Stimulated activated CD4-positive, alpha-beta T cell treated with anti-CD3 and anti-CD28 coated beads, Interleukin-12 subunit alpha, Interleukin-12 subunit beta, amount 100 ng/mL, for 24 hours (primary cell): ENCODE data around the gene NDUFV3.
"Not testable (repeated sequence)": the region's sequence is repeated elsewhere in the genome, so short reads cannot be mapped to it uniquely, and the experiment has no call there.

Experiments
- DNase-seq, 2 experiments: peaks; one replicate each; pipeline ENCODE4 v3.0.0-alpha.2; 2020; ENCODE audit warnings: low read depth in 2 of 2

Gene NDUFV3

GRCh38 chr21:42936360-42936759 lies 43.3 kb downstream of the NDUFV3 start:
- DNase-seq, result not testable (repeated sequence)

- not testable (repeated sequence) for DNase-seq
Observed at GRCh38 chr21:42937034-42937940, 44.2 kb downstream of the NDUFV3 start.

GRCh38 chr21:42937960-42938605 lies 45.0 kb downstream of the NDUFV3 start:
- no peak for DNase-seq

- DNase-seq, result not testable (repeated sequence)
Observed at GRCh38 chr21:42938606-42938995, 45.5 kb downstream of the NDUFV3 start.

GRCh38 chr21:42939582-42940413 lies 46.7 kb downstream of the NDUFV3 start:
- no peak for DNase-seq

GRCh38 chr21:42941696-42942085 lies 48.6 kb downstream of the NDUFV3 start:
- DNase-seq, result no peak

- no peak for DNase-seq
Observed at GRCh38 chr21:42942244-42942643, 49.1 kb downstream of the NDUFV3 start.

GRCh38 chr21:42949094-42949755 lies 56.1 kb downstream of the NDUFV3 start:
- not testable (repeated sequence) for DNase-seq

- DNase-seq, result not testable (repeated sequence)
Observed at GRCh38 chr21:42951193-42951592, 58.1 kb downstream of the NDUFV3 start.

- no peak for DNase-seq
Observed at GRCh38 chr21:42956824-42957630, 63.9 kb downstream of the NDUFV3 start.

GRCh38 chr21:42958122-42958521 lies 65.0 kb downstream of the NDUFV3 start:
- not testable (repeated sequence) for DNase-seq

- no peak for DNase-seq
Observed at GRCh38 chr21:42959728-42960127, 66.6 kb downstream of the NDUFV3 start.

GRCh38 chr21:42962380-42963007 lies 69.4 kb downstream of the NDUFV3 start:
- no peak for DNase-seq
